Prostate gland (tissue), 2 donors: Measurements from ENCODE around the gene B4GALNT1.

Experiments
- POLR2A ChIP-seq: fragments of 450-650 bp; IDR thresholded peaks from one replicate; pipeline ENCODE4 v1.6.1; 2016; ENCODE audit warnings: antibody characterized with exemption, mild to moderate bottlenecking
- POLR2AphosphoS5 ChIP-seq: sonication (generic); formaldehyde crosslinking; IDR thresholded peaks from one replicate; pipeline ENCODE4 v1.6.1; 2017; ENCODE audit warnings: antibody characterized with exemption
- TF ChIP-seq, protein P1 (sequence below), 4 experiments: fragments of 200-600 bp in 2 of 4; fragments of 450-650 bp in 2 of 4; sonication (generic) in 2 of 4; IDR thresholded peaks; 1 replicate in 3 of 4; 2 replicates in 1 of 4; pipeline ENCODE4 v1.5.1; 2016 to 2019; ENCODE audit warnings: antibody characterized with exemption in 4 of 4, mild to moderate bottlenecking in 2 of 4, moderate library complexity in 2 of 4

DNA sequence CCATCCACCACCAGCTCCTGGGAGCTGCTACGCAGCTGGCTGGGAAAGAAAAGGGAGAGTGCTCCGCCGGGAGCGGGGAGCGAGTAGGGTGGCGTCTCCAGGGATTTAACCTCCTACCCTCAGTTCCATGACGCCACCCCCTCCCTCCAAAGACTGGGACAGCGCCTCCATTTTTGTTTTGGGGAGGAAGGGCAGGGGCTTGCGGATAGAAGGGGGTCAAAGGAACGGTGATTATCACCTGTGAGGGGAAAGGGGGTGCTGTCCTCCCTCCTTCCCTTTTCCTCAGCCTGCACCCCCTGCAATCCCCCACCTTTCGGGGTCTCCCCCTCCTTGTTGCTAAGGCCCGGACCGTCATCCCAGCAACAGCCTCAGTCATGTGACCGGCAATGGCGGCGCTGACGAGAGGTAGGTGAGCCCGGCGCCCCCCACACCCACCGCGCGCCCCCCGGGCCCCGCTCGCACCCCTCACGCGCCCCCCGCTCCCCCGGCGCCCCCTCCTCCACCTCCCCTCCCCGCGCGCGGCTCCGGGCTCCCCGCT, 28.5 kb downstream of the B4GALNT1 start, which contains the start of gene DTX3:
- TF ChIP-seq, protein P1, sequence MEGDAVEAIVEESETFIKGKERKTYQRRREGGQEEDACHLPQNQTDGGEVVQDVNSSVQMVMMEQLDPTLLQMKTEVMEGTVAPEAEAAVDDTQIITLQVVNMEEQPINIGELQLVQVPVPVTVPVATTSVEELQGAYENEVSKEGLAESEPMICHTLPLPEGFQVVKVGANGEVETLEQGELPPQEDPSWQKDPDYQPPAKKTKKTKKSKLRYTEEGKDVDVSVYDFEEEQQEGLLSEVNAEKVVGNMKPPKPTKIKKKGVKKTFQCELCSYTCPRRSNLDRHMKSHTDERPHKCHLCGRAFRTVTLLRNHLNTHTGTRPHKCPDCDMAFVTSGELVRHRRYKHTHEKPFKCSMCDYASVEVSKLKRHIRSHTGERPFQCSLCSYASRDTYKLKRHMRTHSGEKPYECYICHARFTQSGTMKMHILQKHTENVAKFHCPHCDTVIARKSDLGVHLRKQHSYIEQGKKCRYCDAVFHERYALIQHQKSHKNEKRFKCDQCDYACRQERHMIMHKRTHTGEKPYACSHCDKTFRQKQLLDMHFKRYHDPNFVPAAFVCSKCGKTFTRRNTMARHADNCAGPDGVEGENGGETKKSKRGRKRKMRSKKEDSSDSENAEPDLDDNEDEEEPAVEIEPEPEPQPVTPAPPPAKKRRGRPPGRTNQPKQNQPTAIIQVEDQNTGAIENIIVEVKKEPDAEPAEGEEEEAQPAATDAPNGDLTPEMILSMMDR (IDR thresholded peaks at IDR 0.05): no peak
- TF ChIP-seq POLR2A (no peak), POLR2AphosphoS5 (peak; percentile 16)
